Vagina (tissue), 2 donors: ENCODE results near the gene RUVBL1. TPM values are rescaled to one million over a fixed set of nuclear protein-coding genes. Genes with fewer than 3 reads are reported as not detected.
A peak's percentile ranks its signal among the peaks of the same experiment; 100 is the strongest.

Source experiments
- DNase-seq, 2 donors: peaks; one replicate each; pipeline ENCODE4 v3.0.0-alpha.2; 2017; ENCODE audit errors: extremely low spot score in 2 of 2
- H3K27ac ChIP-seq: fragments of 200-600 bp; sonication (generic); one replicate; pipeline ENCODE4 v1.5.1; 2019
- H3K27me3 ChIP-seq: fragments of 200-600 bp; sonication (generic); one replicate; pipeline ENCODE4 v1.5.1; 2019
- H3K36me3 ChIP-seq, 2 donors: fragments of 200-600 bp; sonication (generic); one replicate each; pipeline ENCODE4 v1.5.1; 2017 to 2019
- H3K4me1 ChIP-seq: fragments of 200-600 bp; sonication (generic); one replicate; pipeline ENCODE4 v1.5.1; 2019
- H3K4me3 ChIP-seq, 2 donors: fragments of 200-600 bp; sonication (generic); 1 replicate in 1 of 2; 2 replicates in 1 of 2; pipeline ENCODE4 v1.5.1; 2016 to 2019
- H3K9me3 ChIP-seq: fragments of 200-600 bp; sonication (generic); one replicate; pipeline ENCODE4 v1.5.1; 2019
- CTCF ChIP-seq, 3 experiments: fragments of 450-650 bp in 2 of 3; fragments of 200-600 bp in 1 of 3; sonication (generic) in 1 of 3; IDR thresholded peaks; one replicate each; pipeline ENCODE4 v1.5.1; 2017 to 2019; ENCODE audit warnings: antibody characterized with exemption in 3 of 3, mild to moderate bottlenecking in 2 of 3, moderate library complexity in 2 of 3
- POLR2A ChIP-seq, 2 donors: fragments of 450-650 bp; IDR thresholded peaks; one replicate each; pipeline ENCODE4 v1.6.1; 2017; ENCODE audit warnings: antibody characterized with exemption in 2 of 2, mild to moderate bottlenecking in 2 of 2, moderate library complexity in 2 of 2
- POLR2AphosphoS5 ChIP-seq, 2 donors: sonication (generic); formaldehyde crosslinking; IDR thresholded peaks; one replicate each; pipeline ENCODE4 v1.9.0; 2017; ENCODE audit warnings: antibody characterized with exemption in 2 of 2, mild to moderate bottlenecking in 2 of 2, low read depth in 1 of 2; ENCODE audit not compliant: insufficient read depth in 1 of 2
- intact Hi-C: fragments of 100-400 bp; cut with DNase I; formaldehyde crosslinking; loops from one replicate; pipeline ENCODE4 v1.15.1; 2023
- total RNA-seq: library from RNA; depleted of rRNA; stranded (reverse); fragments of >200 nt; gene quantifications from one replicate; pipeline ENCODE4 v1.2.3, GENCODE V29; 2016

RUVBL1 gene
- total RNA-seq, 1 donor from 2014 or later, result 26.0 TPM

GRCh38 chr3:128073807-128074206 is 49.8 kb downstream of the RUVBL1 start:
- Histone ChIP-seq H3K27ac (no peak overlapping the region), H3K9me3 (no peaks in the 10 kb centered on the region), H3K4me1 (peaks cover 13% of the 10 kb centered on the region), H3K4me3 (no peak overlapping the region), H3K27me3 (no peaks in the 10 kb centered on the region), H3K36me3 (peaks cover 0 to 22% of the 10 kb centered on the region in 2 donors)
- intact Hi-C loops, result no loop called here
- TF ChIP-seq POLR2AphosphoS5 (IDR thresholded peaks at IDR 0.05; ENCODE audit: insufficient read depth in 1 of 2, low read depth in 1 of 2) (no peak), CTCF (IDR thresholded peaks at IDR 0.05) (no peak), POLR2A (IDR thresholded peaks at IDR 0.05) (no peak)
- no peak for DNase-seq

- Histone ChIP-seq H3K4me1 (peaks cover 13% of the 10 kb centered on the region), H3K27ac (no peak overlapping the region), H3K9me3 (no peaks in the 10 kb centered on the region), H3K4me3 (no peak overlapping the region), H3K36me3 (peaks cover 0 to 27% of the 10 kb centered on the region in 2 donors), H3K27me3 (no peaks in the 10 kb centered on the region)
- intact Hi-C loops, result no loop called here
- peak; percentile 62 to 77 for DNase-seq
- no peak for TF ChIP-seq CTCF (IDR thresholded peaks at IDR 0.05)
- TF ChIP-seq POLR2AphosphoS5 (IDR thresholded peaks at IDR 0.05; ENCODE audit: insufficient read depth in 1 of 2, low read depth in 1 of 2), result no peak
Measured at GRCh38 chr3:128073185-128073725, 50.4 kb downstream of the RUVBL1 start.

GRCh38 chr3:128072454-128073184 is 51.0 kb downstream of the RUVBL1 start:
- Histone ChIP-seq H3K4me3 (no peak overlapping the region), H3K4me1 (peaks cover 13% of the 10 kb centered on the region), H3K27ac (no peak overlapping the region), H3K9me3 (no peaks in the 10 kb centered on the region), H3K27me3 (no peaks in the 10 kb centered on the region), H3K36me3 (peaks cover 0 to 33% of the 10 kb centered on the region in 2 donors)
- TF ChIP-seq POLR2AphosphoS5 (IDR thresholded peaks at IDR 0.05; ENCODE audit: insufficient read depth in 1 of 2, low read depth in 1 of 2) (no peak), CTCF (IDR thresholded peaks at IDR 0.05) (no peak), POLR2A (IDR thresholded peaks at IDR 0.05) (no peak)
- intact Hi-C loops, result no loop called here
- DNase-seq, result peak in 1 of 2 donors; percentile 70

GRCh38 chr3:128071771-128072453 is 51.7 kb downstream of the RUVBL1 start:
- Histone ChIP-seq H3K9me3 (no peaks in the 10 kb centered on the region), H3K27me3 (no peaks in the 10 kb centered on the region), H3K27ac (no peak overlapping the region), H3K4me1 (peaks cover 6% of the 10 kb centered on the region), H3K36me3 (peaks cover 0 to 41% of the 10 kb centered on the region in 2 donors), H3K4me3 (no peak overlapping the region)
- intact Hi-C loops, result no loop called here
- DNase-seq, result peak in 1 of 2 donors; percentile 64
- TF ChIP-seq CTCF (IDR thresholded peaks at IDR 0.05) (no peak), POLR2AphosphoS5 (IDR thresholded peaks at IDR 0.05; ENCODE audit: insufficient read depth in 1 of 2, low read depth in 1 of 2) (no peak), POLR2A (IDR thresholded peaks at IDR 0.05) (no peak)
